OCI-LY3 (cell line): ENCODE measurements around the gene MAML1.

Experiments
- CTCF ChIP-seq: fragments of 200-600, 300-600 bp; sonication (generic); IDR thresholded peaks from 2 replicates; pipeline ENCODE4 v1.5.1; 2014; ENCODE audit warnings: antibody characterized with exemption, low read length, low read depth
- EZH2phosphoT487 ChIP-seq: fragments of 200-600 bp; shearing (Covaris generic); IDR thresholded peaks from 2 replicates; pipeline ENCODE4 v1.6.1; 2018; ENCODE audit warnings: antibody characterized with exemption, mixed run types, low read depth

- TF ChIP-seq CTCF, result no peak
- no peak for TF ChIP-seq EZH2phosphoT487
These were observed 88.1 kb downstream of the MAML1 start, which contains the start of gene SQSTM1 for GRCh38 chr5:179820483-179821297.
